ENCODE data around the gene CDH9. TPM values are rescaled to one million over a fixed set of nuclear protein-coding genes. Genes with fewer than 3 reads are reported as not detected.
"Not testable (repeated sequence)": the region's sequence is repeated elsewhere in the genome, so short reads cannot be mapped to it uniquely, and the experiment has no call there.

Gene CDH9
- total RNA-seq, 1 donor from 2014 or later = not detected

DNA sequence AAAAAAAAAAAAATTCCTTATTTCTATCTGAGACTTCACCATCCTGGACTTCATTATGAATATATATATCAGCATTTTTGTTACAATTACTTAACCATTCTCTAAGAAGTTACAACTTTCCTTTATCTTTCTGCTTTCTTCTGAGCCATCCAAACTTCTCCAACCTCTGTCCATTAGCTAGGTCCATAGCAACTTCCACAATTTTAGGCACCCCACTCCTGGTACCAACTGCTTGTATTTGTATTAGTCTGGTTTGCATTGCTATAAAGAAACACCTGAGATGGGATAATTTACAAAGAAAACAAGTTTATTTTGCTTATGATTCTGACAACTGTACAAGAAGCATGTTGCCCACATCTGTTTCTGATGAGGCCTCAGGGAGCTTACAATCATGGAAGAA, 182.1 kb downstream of the CDH9 start:
- no peak for ATAC-seq
- intact Hi-C loops (cut with micrococcal nuclease) = no loop called here
- no peak for DNase-seq

DNA sequence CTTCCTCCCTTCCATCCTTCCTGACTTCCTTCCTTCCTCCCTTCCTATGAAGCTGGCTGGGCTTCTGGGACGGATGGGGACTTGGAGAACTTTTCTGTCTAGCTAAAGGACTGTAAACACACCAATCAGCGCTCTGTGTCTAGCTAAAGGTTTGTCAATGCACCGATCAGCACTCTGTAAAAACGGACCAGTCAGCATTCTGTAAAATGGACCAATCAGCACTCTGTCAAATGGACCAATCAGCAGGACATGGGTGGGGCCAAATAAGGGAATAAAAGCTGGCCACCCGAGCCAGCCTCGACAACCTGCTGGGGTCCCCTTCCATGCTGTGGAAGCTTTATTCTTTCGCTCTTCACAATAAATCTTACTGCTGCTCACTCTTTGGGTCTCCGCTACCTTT, 185.9 kb downstream of the CDH9 start:
- intact Hi-C loops (cut with micrococcal nuclease); DNase-seq; ATAC-seq: not testable (repeated sequence)

DNA sequence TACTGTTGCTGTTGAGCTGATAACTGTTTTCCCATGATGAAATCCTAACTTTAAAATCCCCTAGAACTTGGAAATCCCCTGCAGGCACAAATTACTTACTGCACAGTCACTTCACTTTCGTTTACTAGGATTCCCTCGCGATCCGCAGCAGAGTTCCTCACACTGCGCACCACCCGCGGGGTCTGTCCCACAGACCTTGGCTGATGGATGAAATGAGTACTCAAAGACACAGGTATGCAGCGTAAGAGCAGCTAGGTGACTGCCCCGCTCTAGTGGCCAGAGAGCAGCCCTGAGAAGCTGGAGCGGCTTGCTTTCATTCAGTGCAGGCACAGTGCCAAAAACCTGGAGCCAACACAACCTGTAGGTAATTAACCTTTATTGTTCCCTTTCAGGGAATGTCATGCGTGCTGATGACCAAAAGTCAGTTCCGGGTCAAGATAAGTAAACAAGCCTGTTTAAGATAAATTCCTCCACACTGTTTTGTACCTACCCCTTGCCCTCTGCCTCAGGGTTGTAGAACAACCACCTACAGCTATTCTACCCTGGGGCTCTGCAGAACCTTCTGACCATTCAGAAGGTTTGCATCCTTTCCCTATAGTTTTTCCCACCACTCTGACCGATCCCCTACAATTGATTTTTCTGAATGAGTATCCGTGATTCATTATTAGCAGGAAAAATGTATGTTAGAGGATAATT, 191.2 kb downstream of the CDH9 start:
- intact Hi-C loops (cut with micrococcal nuclease) = no loop called here
- DNase-seq (no peak), ATAC-seq (no peak)

DNA sequence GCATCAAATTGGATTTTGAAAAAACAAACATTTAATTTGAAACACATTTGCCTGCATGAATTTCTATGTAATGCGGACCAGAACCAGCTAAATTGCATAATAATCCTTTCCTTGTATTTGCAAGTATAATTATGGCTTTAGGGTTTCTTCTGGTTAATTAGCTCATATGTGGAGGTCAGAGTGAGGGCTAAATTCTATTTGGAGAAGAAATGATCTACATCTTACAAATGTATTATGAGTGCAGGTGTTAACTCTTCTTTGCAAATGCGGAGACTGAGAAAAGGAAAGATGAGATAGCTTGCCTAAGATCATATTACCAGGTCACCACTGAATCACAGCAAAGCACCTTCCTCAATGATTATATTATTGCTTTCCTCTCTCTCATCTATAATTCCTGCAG, 194.7 kb downstream of the CDH9 start:
- ATAC-seq = no peak
- intact Hi-C loops (cut with micrococcal nuclease) = no loop called here
- no peak for DNase-seq

DNA sequence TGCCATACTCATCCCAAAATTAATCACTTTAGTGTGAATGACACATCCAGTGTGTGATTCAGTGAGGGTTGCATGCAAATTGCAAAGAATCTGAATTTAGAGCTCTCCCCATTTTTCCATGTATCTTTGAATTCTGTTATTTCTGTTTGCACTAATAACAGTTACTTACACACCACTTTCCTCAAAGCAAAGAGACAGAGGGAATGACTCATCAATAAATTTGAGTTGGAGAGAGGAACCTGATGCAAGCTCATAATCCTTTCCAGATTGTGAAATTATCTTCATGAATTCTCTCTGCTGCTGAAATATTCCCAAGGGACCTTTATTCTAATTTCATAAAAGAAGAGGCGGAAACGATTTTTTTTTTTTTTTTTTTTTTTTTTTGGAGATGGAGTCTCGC, 204.8 kb downstream of the CDH9 start:
- DNase-seq = no peak
- ATAC-seq = no peak

More for the DNA sequence above, 204.8 kb downstream of the CDH9 start:
- intact Hi-C loops (cut with micrococcal nuclease) = no loop called here
